HepG2 (cell line): Measurements from ENCODE around the gene RPL22L1. TPM values are rescaled to one million over a fixed set of nuclear protein-coding genes. Genes with fewer than 3 reads are reported as not detected.

ENCODE experiments used
- ATRX ChIP-seq: sonication (generic); formaldehyde crosslinking; IDR thresholded peaks from 2 replicates; pipeline ENCODE4 v1.4.0; 2020; ENCODE audit warnings: missing genetic modification reagents, borderline replicate concordance
- CENPT ChIP-seq: sonication (generic); formaldehyde crosslinking; IDR thresholded peaks from 2 replicates; pipeline ENCODE4 v1.8.0; 2022; ENCODE audit warnings: low read depth, mild to moderate bottlenecking, moderate library complexity, missing genetic modification reagents
- CREB3 ChIP-seq: sonication (generic); formaldehyde crosslinking; IDR thresholded peaks from 2 replicates; pipeline ENCODE4 v1.5.0; 2020; ENCODE audit warnings: missing genetic modification reagents
- ELF1 ChIP-seq: sonication (generic); formaldehyde crosslinking; IDR thresholded peaks from 2 replicates; pipeline ENCODE4 v1.4.0; 2020; ENCODE audit warnings: missing genetic modification reagents
- FOSL1 ChIP-seq: sonication (generic); formaldehyde crosslinking; IDR thresholded peaks from 2 replicates; pipeline ENCODE4 v1.9.0; 2021; ENCODE audit warnings: missing genetic modification reagents, borderline replicate concordance
- FOXP1 ChIP-seq, 2 experiments: fragments of 450-650 bp in 1 of 2; IDR thresholded peaks; 2 replicates each; pipeline ENCODE4 v1.6.1; 2017 to 2018; ENCODE audit warnings: antibody characterized with exemption in 1 of 2
- MBNL3 ChIP-seq: fragments of 250-450 bp; sonication (Bioruptor Pico); conservative IDR thresholded peaks from 2 replicates; pipeline ENCODE4 v1.8.0; 2022; ENCODE audit warnings: mild to moderate bottlenecking, inconsistent platforms
- MLLT10 ChIP-seq: sonication (generic); formaldehyde crosslinking; IDR thresholded peaks from 2 replicates; pipeline ENCODE4 v1.4.0; 2020; ENCODE audit warnings: missing genetic modification reagents
- REPIN1 ChIP-seq: sonication (generic); formaldehyde crosslinking; IDR thresholded peaks from 2 replicates; pipeline ENCODE4 v1.8.0; 2022; ENCODE audit warnings: missing genetic modification reagents, low read depth, mild to moderate bottlenecking, borderline replicate concordance
- SPEN ChIP-seq: sonication (generic); formaldehyde crosslinking; IDR thresholded peaks from 2 replicates; pipeline ENCODE4 v1.5.1; 2020; ENCODE audit warnings: low read depth, mild to moderate bottlenecking, missing genetic modification reagents
- U2AF2 ChIP-seq: fragments of 200-400 bp; formaldehyde crosslinking; IDR thresholded peaks from 2 replicates; pipeline ENCODE4 v1.6.1; 2017; ENCODE audit warnings: low read depth, mild to moderate bottlenecking, low read length
- WIZ ChIP-seq: sonication (generic); formaldehyde crosslinking; IDR thresholded peaks from 2 replicates; pipeline ENCODE4 v1.5.1; 2020; ENCODE audit warnings: mild to moderate bottlenecking, missing genetic modification reagents
- ZBTB1 ChIP-seq: sonication (generic); formaldehyde crosslinking; IDR thresholded peaks from 2 replicates; pipeline ENCODE4 v1.4.0; 2020; ENCODE audit warnings: missing genetic modification reagents, borderline replicate concordance
- ZC3H4 ChIP-seq: sonication (generic); formaldehyde crosslinking; IDR thresholded peaks from 2 replicates; pipeline ENCODE4 v1.4.0; 2020; ENCODE audit warnings: missing genetic modification reagents, borderline replicate concordance
- ZKSCAN5 ChIP-seq: sonication (generic); formaldehyde crosslinking; IDR thresholded peaks from 2 replicates; pipeline ENCODE4 v1.5.1; 2020; ENCODE audit warnings: mild to moderate bottlenecking, missing genetic modification reagents
- ZMYM4 ChIP-seq: sonication (generic); formaldehyde crosslinking; IDR thresholded peaks from 2 replicates; pipeline ENCODE4 v1.8.1; 2023; ENCODE audit warnings: mild to moderate bottlenecking, missing genetic modification reagents
- ZNF292 ChIP-seq: sonication (generic); formaldehyde crosslinking; IDR thresholded peaks from 2 replicates; pipeline ENCODE4 v1.8.1; 2022; ENCODE audit warnings: mild to moderate bottlenecking, low read depth, missing genetic modification reagents, borderline replicate concordance
- ZNF333 ChIP-seq: sonication (generic); formaldehyde crosslinking; IDR thresholded peaks from 2 replicates; pipeline ENCODE4 v1.4.0; 2020; ENCODE audit warnings: mild to moderate bottlenecking, missing genetic modification reagents, borderline replicate concordance
- ZNF431 ChIP-seq: sonication (generic); formaldehyde crosslinking; IDR thresholded peaks from 2 replicates; pipeline ENCODE4 v1.9.0; 2022; ENCODE audit warnings: missing genetic modification reagents, low read depth, mild to moderate bottlenecking, borderline replicate concordance
- ZNF589 ChIP-seq: sonication (generic); formaldehyde crosslinking; conservative IDR thresholded peaks from 2 replicates; pipeline ENCODE4 v1.8.0; 2022; ENCODE audit warnings: mild to moderate bottlenecking, moderate library complexity, missing genetic modification reagents
- ZNF816 ChIP-seq: sonication (generic); formaldehyde crosslinking; IDR thresholded peaks from 2 replicates; pipeline ENCODE4 v1.8.0; 2022; ENCODE audit warnings: missing genetic modification reagents, mild to moderate bottlenecking, borderline replicate concordance
- polyA plus RNA-seq, 8 experiments: library from polyadenylated mRNA; depleted of rRNA in 3 of 8; stranded (reverse) in 7 of 8; unstranded in 1 of 8; fragments of >200 nt; fragmentation: Illumina TruSeq in 4 of 8; extraction: Trizol in 4 of 8; gene quantifications; 2 replicates each; pipeline versions ENCODE4 v1.2.1 to v1.2.3, GENCODE V29; 2011 to 2016; ENCODE audit warnings: low read depth in 4 of 8, missing spikeins in 1 of 8, mixed read lengths in 1 of 8; ENCODE audit not compliant: insufficient read depth in 1 of 8
- total RNA-seq, 5 experiments: library from RNA; depleted of rRNA; stranded (reverse); fragments of >200 nt; fragmentation: Illumina TruSeq; extraction: Trizol; gene quantifications; 2 replicates each; pipeline ENCODE4 v1.2.3, GENCODE V29; 2016; ENCODE audit warnings: low read depth in 1 of 5
- TF ChIP-seq, protein P1 (sequence below): sonication (generic); formaldehyde crosslinking; IDR thresholded peaks from 2 replicates; pipeline ENCODE4 v1.4.0; 2020; ENCODE audit warnings: missing genetic modification reagents, borderline replicate concordance
- TF ChIP-seq, protein P2 (sequence below): sonication (generic); formaldehyde crosslinking; IDR thresholded peaks from 2 replicates; pipeline ENCODE4 v1.8.1; 2023; ENCODE audit warnings: mild to moderate bottlenecking, missing genetic modification reagents
- TF ChIP-seq, protein P3 (sequence below): sonication (generic); formaldehyde crosslinking; IDR thresholded peaks from 2 replicates; pipeline ENCODE4 v1.9.0; 2021; ENCODE audit warnings: missing genetic modification reagents, mild to moderate bottlenecking, borderline replicate concordance

Gene RPL22L1
- total and polyA plus RNA-seq, 2 of the 13 experiments (the other 11 are each of a cell fraction or from before 2014, with no cell fraction given) = 42.7 to 152 TPM

DNA sequence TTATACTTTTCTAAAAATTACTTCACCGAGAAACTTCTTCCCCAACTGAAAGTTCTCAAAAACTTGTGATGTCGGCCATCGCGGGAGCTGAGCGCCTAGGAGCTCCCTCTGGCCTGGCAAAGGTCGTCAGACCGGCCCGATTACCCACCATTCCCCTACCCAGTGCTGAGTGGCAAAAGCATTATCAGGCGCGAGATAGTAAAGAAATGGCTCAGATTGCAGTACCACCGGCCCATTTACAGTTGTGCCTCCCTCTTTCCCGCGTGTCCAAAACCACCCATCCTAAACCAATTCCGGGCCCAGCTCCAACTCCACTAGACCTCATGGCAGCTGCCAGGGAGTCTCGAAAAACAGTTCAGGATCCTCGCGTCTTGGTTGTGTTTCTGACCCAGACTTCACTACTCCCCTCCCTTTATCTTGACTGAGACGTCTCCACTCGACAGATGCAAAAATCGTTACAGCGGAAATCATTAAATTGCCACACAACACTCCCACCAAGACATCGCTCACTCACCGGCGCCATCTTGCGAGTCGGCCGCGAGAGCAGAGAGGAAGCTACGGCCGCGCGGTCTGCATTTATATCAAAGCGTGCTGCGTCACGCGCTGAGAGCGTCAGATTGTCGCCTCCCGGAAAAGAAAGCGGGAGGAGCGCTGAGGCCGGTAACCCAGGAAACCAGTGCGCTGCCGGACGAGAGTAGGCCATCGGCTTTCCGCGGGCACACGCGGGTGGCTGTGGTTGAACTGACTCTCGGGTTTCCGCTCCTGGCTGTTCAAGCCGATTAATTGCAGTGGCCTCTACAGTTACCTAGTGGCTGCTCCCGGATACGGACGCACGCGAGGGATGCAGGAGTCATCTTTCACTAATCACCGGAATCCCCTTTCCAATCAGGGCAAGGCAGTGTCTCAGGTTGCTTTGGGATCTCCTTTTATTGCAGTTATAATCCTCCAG is at the start of gene RPL22L1 (continued):
- TF ChIP-seq ZBTB1 (CRISPR knock-in tag) = no peak
- TF ChIP-seq CENPT (CRISPR knock-in tag) = no peak
- TF ChIP-seq, protein P1, sequence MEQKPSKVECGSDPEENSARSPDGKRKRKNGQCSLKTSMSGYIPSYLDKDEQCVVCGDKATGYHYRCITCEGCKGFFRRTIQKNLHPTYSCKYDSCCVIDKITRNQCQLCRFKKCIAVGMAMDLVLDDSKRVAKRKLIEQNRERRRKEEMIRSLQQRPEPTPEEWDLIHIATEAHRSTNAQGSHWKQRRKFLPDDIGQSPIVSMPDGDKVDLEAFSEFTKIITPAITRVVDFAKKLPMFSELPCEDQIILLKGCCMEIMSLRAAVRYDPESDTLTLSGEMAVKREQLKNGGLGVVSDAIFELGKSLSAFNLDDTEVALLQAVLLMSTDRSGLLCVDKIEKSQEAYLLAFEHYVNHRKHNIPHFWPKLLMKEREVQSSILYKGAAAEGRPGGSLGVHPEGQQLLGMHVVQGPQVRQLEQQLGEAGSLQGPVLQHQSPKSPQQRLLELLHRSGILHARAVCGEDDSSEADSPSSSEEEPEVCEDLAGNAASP (CRISPR knock-in tag) = peak; percentile 23; the same call in 1 of the 2 replicates
- peak; percentile 94 for TF ChIP-seq ELF1 (CRISPR knock-in tag)
- TF ChIP-seq REPIN1 (CRISPR knock-in tag) = peak; percentile 91
- TF ChIP-seq ZNF816 = peak; percentile 52; the same call in 1 of the 2 replicates
- TF ChIP-seq U2AF2 = no peak
- no peak for TF ChIP-seq ATRX (CRISPR knock-in tag)
- peak; percentile 68; the same call in 1 of the 2 replicates for TF ChIP-seq ZNF333 (CRISPR knock-in tag)
- TF ChIP-seq, protein P2, sequence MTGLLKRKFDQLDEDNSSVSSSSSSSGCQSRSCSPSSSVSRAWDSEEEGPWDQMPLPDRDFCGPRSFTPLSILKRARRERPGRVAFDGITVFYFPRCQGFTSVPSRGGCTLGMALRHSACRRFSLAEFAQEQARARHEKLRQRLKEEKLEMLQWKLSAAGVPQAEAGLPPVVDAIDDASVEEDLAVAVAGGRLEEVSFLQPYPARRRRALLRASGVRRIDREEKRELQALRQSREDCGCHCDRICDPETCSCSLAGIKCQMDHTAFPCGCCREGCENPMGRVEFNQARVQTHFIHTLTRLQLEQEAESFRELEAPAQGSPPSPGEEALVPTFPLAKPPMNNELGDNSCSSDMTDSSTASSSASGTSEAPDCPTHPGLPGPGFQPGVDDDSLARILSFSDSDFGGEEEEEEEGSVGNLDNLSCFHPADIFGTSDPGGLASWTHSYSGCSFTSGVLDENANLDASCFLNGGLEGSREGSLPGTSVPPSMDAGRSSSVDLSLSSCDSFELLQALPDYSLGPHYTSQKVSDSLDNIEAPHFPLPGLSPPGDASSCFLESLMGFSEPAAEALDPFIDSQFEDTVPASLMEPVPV (CRISPR knock-in tag) = peak; percentile 97
- TF ChIP-seq FOXP1 (IDR thresholded peaks at IDR 0.05) = no peak
- TF ChIP-seq FOXP1 (CRISPR knock-in tag; IDR thresholded peaks at IDR 0.05) = no peak
- TF ChIP-seq ZNF292 (CRISPR knock-in tag) = no peak
- TF ChIP-seq FOSL1 (CRISPR knock-in tag) = no peak
- no peak for TF ChIP-seq MLLT10
- no peak for TF ChIP-seq ZNF589 (CRISPR knock-in tag)
- TF ChIP-seq MBNL3 = no peak
- TF ChIP-seq CREB3 (CRISPR knock-in tag) = no peak
- TF ChIP-seq SPEN (CRISPR knock-in tag) = peak; percentile 84; the same call in 1 of the 2 replicates
- TF ChIP-seq, protein P3, sequence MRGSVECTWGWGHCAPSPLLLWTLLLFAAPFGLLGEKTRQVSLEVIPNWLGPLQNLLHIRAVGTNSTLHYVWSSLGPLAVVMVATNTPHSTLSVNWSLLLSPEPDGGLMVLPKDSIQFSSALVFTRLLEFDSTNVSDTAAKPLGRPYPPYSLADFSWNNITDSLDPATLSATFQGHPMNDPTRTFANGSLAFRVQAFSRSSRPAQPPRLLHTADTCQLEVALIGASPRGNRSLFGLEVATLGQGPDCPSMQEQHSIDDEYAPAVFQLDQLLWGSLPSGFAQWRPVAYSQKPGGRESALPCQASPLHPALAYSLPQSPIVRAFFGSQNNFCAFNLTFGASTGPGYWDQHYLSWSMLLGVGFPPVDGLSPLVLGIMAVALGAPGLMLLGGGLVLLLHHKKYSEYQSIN (CRISPR knock-in tag) = no peak
- TF ChIP-seq WIZ (CRISPR knock-in tag) = no peak
- peak; percentile 79; the same call in 1 of the 2 replicates for TF ChIP-seq ZNF431
- TF ChIP-seq ZKSCAN5 (CRISPR knock-in tag) = no peak
- TF ChIP-seq ZC3H4 (CRISPR knock-in tag) = no peak; the same call in 1 of the 2 replicates
- TF ChIP-seq ZMYM4 (CRISPR knock-in tag) = peak; percentile 98
